Stimulated activated CD8-positive, alpha-beta memory T cell treated with anti-CD3 and anti-CD28 coated beads, Interleukin-4, amount 100 ng/mL, for 4 hours (primary cell): Measurements from ENCODE around the gene PRPF18.

ENCODE experiments used
- DNase-seq, 2 donors: peaks; one replicate each; pipeline ENCODE4 v3.0.0-alpha.2; 2020; ENCODE audit warnings: low read depth in 2 of 2, low spot score in 1 of 2

Gene PRPF18

GRCh38 chr10:13637894-13638293 is 51.1 kb downstream of the PRPF18 start:
- DNase-seq = no peak

- no peak for DNase-seq
These were observed 55.5 kb downstream of the PRPF18 start for GRCh38 chr10:13642293-13642692.

GRCh38 chr10:13643016-13643415 is 56.3 kb downstream of the PRPF18 start:
- DNase-seq = no peak

- DNase-seq = no peak
These were observed 58.1 kb downstream of the PRPF18 start for GRCh38 chr10:13644866-13645265.

- DNase-seq = no peak
These were observed 61.7 kb downstream of the PRPF18 start for GRCh38 chr10:13648425-13648824.

- no peak for DNase-seq
These were observed 63.2 kb downstream of the PRPF18 start for GRCh38 chr10:13649844-13650520.

- no peak for DNase-seq
These were observed 64.2 kb downstream of the PRPF18 start for GRCh38 chr10:13650961-13651360.

GRCh38 chr10:13651969-13652720 is 65.4 kb downstream of the PRPF18 start:
- no peak for DNase-seq

- no peak for DNase-seq
These were observed 66.1 kb downstream of the PRPF18 start for GRCh38 chr10:13652860-13653259.

GRCh38 chr10:13654118-13654830 is 67.5 kb downstream of the PRPF18 start:
- DNase-seq = no peak

- no peak for DNase-seq
These were observed 68.1 kb downstream of the PRPF18 start for GRCh38 chr10:13654846-13655245.

GRCh38 chr10:13656337-13657100 is 69.8 kb downstream of the PRPF18 start:
- DNase-seq = no peak

- DNase-seq = no peak
These were observed 70.4 kb downstream of the PRPF18 start for GRCh38 chr10:13657101-13657680.

- DNase-seq = no peak
These were observed 71.5 kb downstream of the PRPF18 start for GRCh38 chr10:13658264-13658663.

GRCh38 chr10:13658871-13659685 is 72.3 kb downstream of the PRPF18 start:
- no peak for DNase-seq

- DNase-seq = peak; percentile 21 to 52
These were observed 73.3 kb downstream of the PRPF18 start for GRCh38 chr10:13659887-13660550.

GRCh38 chr10:13660551-13660920 is 73.8 kb downstream of the PRPF18 start:
- DNase-seq = no peak

GRCh38 chr10:13661256-13661655 is 74.5 kb downstream of the PRPF18 start:
- DNase-seq = no peak

GRCh38 chr10:13665516-13666262 is 78.9 kb downstream of the PRPF18 start:
- no peak for DNase-seq
